Measurements from ENCODE around the gene FCN2.

FCN2 gene

DNA sequence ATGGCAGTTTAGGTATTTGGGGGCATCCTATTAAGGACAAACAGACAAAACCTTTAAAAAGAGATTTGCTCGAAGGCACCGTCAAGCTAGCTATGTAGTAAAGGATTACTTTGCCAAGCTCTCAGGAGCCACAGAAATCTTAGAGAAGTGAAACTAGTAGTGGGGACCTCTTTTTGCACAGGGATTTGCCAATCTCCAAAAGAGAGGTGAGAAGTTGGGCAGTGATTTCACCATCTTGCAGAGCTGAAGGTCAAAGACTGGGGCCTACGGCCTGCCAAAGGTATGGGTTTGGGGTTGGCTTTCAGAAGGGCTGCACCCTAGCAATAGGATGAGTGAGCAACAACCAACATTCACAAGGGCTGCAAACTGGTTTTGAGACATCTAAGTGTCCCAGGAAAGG lies 38.7 kb downstream of the FCN2 start:
- ChIA-PET CTCF (no interaction called here), POLR2A (ENCODE audit: low non-redundant PET) (no interaction called here)
- TF ChIP-seq, protein P1, sequence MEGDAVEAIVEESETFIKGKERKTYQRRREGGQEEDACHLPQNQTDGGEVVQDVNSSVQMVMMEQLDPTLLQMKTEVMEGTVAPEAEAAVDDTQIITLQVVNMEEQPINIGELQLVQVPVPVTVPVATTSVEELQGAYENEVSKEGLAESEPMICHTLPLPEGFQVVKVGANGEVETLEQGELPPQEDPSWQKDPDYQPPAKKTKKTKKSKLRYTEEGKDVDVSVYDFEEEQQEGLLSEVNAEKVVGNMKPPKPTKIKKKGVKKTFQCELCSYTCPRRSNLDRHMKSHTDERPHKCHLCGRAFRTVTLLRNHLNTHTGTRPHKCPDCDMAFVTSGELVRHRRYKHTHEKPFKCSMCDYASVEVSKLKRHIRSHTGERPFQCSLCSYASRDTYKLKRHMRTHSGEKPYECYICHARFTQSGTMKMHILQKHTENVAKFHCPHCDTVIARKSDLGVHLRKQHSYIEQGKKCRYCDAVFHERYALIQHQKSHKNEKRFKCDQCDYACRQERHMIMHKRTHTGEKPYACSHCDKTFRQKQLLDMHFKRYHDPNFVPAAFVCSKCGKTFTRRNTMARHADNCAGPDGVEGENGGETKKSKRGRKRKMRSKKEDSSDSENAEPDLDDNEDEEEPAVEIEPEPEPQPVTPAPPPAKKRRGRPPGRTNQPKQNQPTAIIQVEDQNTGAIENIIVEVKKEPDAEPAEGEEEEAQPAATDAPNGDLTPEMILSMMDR (conservative IDR thresholded peaks at IDR 0.05; ENCODE audit: low read depth) = no peak
- H3K27ac ChIP-seq = no peak overlapping the region
- no peak for DNase-seq (ENCODE audit: low spot score)

- H3K27ac ChIP-seq = no peak overlapping the region
- no peak for DNase-seq (ENCODE audit: low spot score)
- ChIA-PET POLR2A (ENCODE audit: low non-redundant PET) (no interaction called here), CTCF (no interaction called here)
- TF ChIP-seq, protein P1 (conservative IDR thresholded peaks at IDR 0.05; ENCODE audit: low read depth) = no peak
These were observed 41.7 kb downstream of the FCN2 start for GRCh38 chr9:134922066-134922931.

GRCh38 chr9:134922932-134923240 lies 42.3 kb downstream of the FCN2 start:
- H3K27ac ChIP-seq = no peak overlapping the region
- TF ChIP-seq, protein P1 (conservative IDR thresholded peaks at IDR 0.05; ENCODE audit: low read depth) = no peak
- no peak for DNase-seq (ENCODE audit: low spot score)
- POLR2A ChIA-PET (ENCODE audit: low non-redundant PET) = no interaction called here
- CTCF ChIA-PET = no interaction called here

GRCh38 chr9:134923466-134923865 lies 42.9 kb downstream of the FCN2 start:
- ChIA-PET POLR2A (ENCODE audit: low non-redundant PET) (no interaction called here), CTCF (interaction anchor here (0.7 kb wide), 1 partner anchor 145 kb away, joined by 5 read pairs; no protein-coding TSS in a partner anchor)
- TF ChIP-seq, protein P1 (conservative IDR thresholded peaks at IDR 0.05; ENCODE audit: low read depth) = no peak
- no peak for DNase-seq (ENCODE audit: low spot score)
- no peak overlapping the region for H3K27ac ChIP-seq

- no peak overlapping the region for H3K27ac ChIP-seq
- ChIA-PET POLR2A (ENCODE audit: low non-redundant PET) (no interaction called here), CTCF (interaction anchor here (0.6 kb wide), 2 partner anchors 13 to 42 kb away, joined by 3 read pairs; no protein-coding TSS in a partner anchor)
- TF ChIP-seq, protein P1 (conservative IDR thresholded peaks at IDR 0.05; ENCODE audit: low read depth) = no peak
- DNase-seq (ENCODE audit: low spot score) = no peak
These were observed 44.5 kb downstream of the FCN2 start for GRCh38 chr9:134925011-134925511.

- ChIA-PET CTCF (no interaction called here), POLR2A (ENCODE audit: low non-redundant PET) (no interaction called here)
- no peak for DNase-seq (ENCODE audit: low spot score)
- H3K27ac ChIP-seq = no peak overlapping the region
- TF ChIP-seq, protein P1 (conservative IDR thresholded peaks at IDR 0.05; ENCODE audit: low read depth) = no peak
These were observed 48.0 kb downstream of the FCN2 start for GRCh38 chr9:134928436-134929192.
